NCI-H1105 treated with DMSO at 0.1 percent for 48 hours (cell line): ENCODE data around the gene TMEM132D.
"Not testable (repeated sequence)": the region's sequence is repeated elsewhere in the genome, so short reads cannot be mapped to it uniquely, and the experiment has no call there.

Source experiments
- DNase-seq: peaks from one replicate; lab custom pipeline; 2025; lab: John Stamatoyannopoulos, UW

The TMEM132D gene

GRCh38 chr12:129067491-129067890 is 836.3 kb downstream of the TMEM132D start:
- DNase-seq = no peak

GRCh38 chr12:129064209-129064855 is 839.5 kb downstream of the TMEM132D start:
- DNase-seq = no peak

DNA sequence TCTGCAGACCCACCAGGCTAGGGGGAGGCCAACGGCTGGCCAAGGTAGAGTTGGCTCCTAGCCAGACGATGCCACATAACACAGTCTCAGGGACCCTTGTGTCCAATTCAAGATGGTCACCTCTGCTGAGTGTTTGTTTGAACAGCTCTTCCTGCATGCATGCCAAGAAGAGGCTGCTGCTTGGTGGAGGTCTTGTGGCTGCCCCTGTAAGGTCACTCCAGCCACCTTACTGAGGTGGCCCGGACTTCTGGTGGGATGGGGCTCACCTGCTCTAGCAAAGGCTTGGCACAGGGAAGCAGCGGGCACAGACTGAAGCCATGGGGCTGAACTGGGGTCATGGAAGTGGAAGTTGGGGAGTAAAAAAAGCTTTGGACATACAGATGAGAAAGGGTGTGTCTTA is 840.2 kb downstream of the TMEM132D start:
- DNase-seq = no peak

- no peak for DNase-seq
Measured at GRCh38 chr12:129053232-129053631, 850.6 kb downstream of the TMEM132D start.

DNA sequence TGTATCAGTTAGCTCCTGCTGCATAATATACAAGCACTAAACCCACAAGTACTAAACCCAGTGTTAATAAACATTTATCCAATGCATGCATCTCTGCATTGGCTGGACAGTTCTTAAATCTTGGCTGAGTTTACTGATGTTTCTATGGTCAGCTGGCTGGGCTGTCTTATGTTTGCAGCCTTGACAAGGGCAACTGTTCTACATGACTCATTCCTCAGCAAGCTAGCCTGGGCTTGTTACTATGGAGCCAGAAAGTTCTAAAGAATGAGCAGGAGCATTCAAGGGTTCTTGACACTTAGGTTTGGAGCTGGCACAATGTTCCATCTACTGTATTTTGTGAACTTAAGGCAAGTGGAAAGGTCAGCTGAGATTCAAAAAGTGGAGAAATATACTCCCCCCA is 851.5 kb downstream of the TMEM132D start:
- no peak for DNase-seq

DNA sequence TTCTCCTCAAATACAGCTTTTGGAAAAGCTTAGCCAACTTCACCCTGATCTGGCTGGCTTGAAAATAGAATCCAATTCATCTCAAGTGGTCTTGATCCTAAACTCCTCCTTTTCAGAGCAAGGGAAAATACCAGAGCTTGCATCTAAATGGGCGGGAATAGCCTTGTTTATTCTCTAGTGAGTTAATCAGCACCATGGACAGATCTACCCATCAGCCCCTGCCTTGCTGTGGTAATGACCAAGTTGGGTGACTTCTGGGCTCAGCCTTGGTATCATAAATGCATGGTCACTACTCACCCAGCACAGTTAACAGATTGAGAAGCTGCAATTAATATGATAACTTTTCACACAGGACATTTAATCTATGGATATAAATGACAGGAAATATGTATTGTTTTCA is 853.9 kb downstream of the TMEM132D start:
- no peak for DNase-seq

- DNase-seq = not testable (repeated sequence)
Measured at GRCh38 chr12:129043334-129043733, 860.5 kb downstream of the TMEM132D start.

GRCh38 chr12:129036135-129036534 is 867.7 kb downstream of the TMEM132D start:
- DNase-seq = no peak

DNA sequence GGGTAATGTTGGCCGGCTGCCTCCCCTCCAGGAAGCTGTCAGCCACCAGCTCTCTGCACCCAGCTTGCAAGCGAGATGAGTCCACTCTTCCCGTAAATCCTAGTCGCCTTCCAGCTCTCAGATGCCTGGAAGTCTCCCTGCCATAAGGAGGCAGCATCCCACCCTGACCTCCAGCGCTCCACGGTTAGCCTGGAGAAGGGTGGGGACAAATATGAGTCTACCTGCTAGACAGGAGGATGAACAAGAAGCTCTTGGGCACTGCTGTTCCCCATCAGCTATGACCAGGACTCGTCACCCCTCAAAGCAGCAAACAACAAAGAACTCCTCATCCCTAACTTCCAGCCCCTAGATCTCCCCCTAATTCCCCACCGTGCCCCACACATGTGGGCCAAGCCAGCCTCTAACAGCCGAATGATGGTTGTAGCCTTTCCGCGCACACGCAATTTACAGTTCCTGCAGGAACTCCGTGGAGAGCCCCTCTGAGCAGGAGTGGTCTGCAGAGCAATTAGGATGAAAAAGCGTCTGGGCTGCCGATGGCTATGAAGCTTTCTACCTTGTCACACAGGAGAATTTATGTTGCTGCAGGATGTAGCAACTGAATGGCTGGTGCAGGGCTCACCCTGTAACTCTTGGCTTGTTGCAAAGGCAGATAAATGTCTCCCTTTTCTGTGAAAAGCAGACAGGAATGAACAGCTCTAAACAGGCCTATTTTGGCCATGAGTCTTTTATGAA is 869.1 kb downstream of the TMEM132D start:
- DNase-seq = no peak

GRCh38 chr12:129028844-129029243 is 875.0 kb downstream of the TMEM132D start:
- no peak for DNase-seq

DNA sequence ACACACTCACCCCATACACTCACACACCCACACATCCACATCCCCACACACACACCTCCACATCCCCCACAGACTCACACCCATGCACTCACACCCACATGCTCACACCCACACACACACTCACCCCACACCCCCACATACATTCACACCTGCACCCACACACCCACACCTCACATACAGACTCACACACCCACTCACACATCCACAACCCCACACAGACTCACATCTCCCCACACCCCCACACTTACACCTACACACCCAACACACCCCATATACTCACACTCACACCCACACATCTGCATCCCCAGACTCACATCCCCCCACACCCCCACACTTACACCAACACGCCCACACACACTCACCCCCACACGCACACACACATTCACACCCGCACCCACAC is 878.8 kb downstream of the TMEM132D start:
- DNase-seq = no peak
